ENCODE measurements around the gene CCDC97. TPM values are rescaled to one million over a fixed set of nuclear protein-coding genes. Genes with fewer than 3 reads are reported as not detected.

The CCDC97 gene
- total RNA-seq, 2 experiments from 2014 or later = 15.0 to 36.6 TPM

DNA sequence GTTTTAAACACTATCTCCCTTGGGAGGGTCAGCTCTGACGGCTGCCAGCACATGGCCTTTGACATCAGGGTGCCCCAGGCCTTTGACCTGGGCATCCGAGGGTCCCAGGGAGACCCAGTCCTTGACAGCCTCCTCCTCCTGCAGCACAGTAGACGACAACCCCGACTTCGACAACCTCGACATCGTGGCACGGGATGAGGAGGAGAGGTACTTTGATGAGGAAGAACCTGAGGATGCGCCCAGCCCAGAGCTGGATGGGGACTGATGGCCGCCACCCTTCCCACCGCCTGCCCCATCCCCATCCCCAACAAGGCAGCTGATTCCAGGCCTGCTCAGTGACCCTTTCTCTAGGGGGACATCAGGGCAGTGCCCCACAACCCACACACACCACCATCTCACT is 12.5 kb downstream of the CCDC97 start:
- H3K4me3 ChIP-seq (ENCODE audit: low read depth, low read length, poor library complexity, severe bottlenecking) = no peak overlapping the region
- no peak overlapping the region for H3K27ac ChIP-seq (ENCODE audit: low read depth, low read length, poor library complexity, severe bottlenecking)
- DNase-seq (ENCODE audit: low spot score) = no peak
- no peak for TF ChIP-seq EZH2phosphoT487 (IDR thresholded peaks at IDR 0.05; ENCODE audit: borderline replicate concordance, low read depth, low read length)
- TF ChIP-seq, protein P1, sequence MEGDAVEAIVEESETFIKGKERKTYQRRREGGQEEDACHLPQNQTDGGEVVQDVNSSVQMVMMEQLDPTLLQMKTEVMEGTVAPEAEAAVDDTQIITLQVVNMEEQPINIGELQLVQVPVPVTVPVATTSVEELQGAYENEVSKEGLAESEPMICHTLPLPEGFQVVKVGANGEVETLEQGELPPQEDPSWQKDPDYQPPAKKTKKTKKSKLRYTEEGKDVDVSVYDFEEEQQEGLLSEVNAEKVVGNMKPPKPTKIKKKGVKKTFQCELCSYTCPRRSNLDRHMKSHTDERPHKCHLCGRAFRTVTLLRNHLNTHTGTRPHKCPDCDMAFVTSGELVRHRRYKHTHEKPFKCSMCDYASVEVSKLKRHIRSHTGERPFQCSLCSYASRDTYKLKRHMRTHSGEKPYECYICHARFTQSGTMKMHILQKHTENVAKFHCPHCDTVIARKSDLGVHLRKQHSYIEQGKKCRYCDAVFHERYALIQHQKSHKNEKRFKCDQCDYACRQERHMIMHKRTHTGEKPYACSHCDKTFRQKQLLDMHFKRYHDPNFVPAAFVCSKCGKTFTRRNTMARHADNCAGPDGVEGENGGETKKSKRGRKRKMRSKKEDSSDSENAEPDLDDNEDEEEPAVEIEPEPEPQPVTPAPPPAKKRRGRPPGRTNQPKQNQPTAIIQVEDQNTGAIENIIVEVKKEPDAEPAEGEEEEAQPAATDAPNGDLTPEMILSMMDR (conservative IDR thresholded peaks at IDR 0.05; ENCODE audit: low read length) = no peak
- intact Hi-C loops (cut with micrococcal nuclease; ENCODE audit: unreplicated experiment) = no loop called here
- no peaks in the 10 kb centered on the region for H3K9me3 ChIP-seq (ENCODE audit: low read length)
- no peaks in the 10 kb centered on the region for H3K79me2 ChIP-seq (ENCODE audit: insufficient read depth, low read depth, low read length)
- POLR2A ChIA-PET = interaction anchor here (0.6 kb wide), 1 partner anchor 225 kb away, joined by 3 read pairs; no protein-coding TSS in a partner anchor
- peaks cover 64% of the 10 kb centered on the region for H3K36me3 ChIP-seq (ENCODE audit: insufficient read depth, low read length)
- no peaks in the 10 kb centered on the region; the same call in 1 of the 2 replicates for H4K20me1 ChIP-seq (ENCODE audit: insufficient read depth, low read length)
- H3K9me2 ChIP-seq (ENCODE audit: insufficient read depth, low read length) = no peaks in the 10 kb centered on the region
- peaks cover 33% of the 10 kb centered on the region for H3K4me1 ChIP-seq (ENCODE audit: insufficient read depth, low read length, poor library complexity, severe bottlenecking)
- H2AFZ ChIP-seq (ENCODE audit: low read length) = no peak overlapping the region
- BruUV-seq (replicated peaks) = no TSS peak
- no peak overlapping the region for H3K4me2 ChIP-seq (ENCODE audit: low read length)
- CTCF ChIA-PET (ENCODE audit: unreplicated experiment) = no interaction called here

DNA sequence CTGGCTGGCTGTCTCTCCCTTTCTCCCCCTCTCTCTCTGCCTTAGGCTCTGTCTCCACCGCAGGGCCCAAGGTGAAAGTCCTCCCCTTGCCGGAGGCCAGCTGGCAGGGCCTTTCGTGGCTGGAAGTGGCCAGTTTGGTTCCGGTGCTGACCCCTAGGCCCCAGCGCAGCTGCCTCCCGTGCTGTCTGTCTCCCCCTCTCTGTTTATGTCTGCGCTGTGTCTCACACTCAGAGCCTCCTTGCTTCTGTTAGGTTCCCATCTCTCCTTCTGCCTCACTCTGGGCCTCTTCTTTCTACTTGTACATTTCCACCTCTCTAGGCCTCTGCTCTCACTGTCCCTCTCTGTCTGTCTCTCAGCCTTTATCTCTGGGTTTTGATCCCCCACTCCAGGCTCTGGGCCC is 13.1 kb downstream of the CCDC97 start:
- Histone ChIP-seq H4K20me1 (ENCODE audit: insufficient read depth, low read length) (no peaks in the 10 kb centered on the region; the same call in 1 of the 2 replicates), H3K27ac (ENCODE audit: low read depth, low read length, poor library complexity, severe bottlenecking) (no peak overlapping the region), H3K79me2 (ENCODE audit: insufficient read depth, low read depth, low read length) (no peaks in the 10 kb centered on the region), H3K4me3 (ENCODE audit: low read depth, low read length, poor library complexity, severe bottlenecking) (no peak overlapping the region), H3K4me2 (ENCODE audit: low read length) (no peak overlapping the region), H3K9me3 (ENCODE audit: low read length) (no peaks in the 10 kb centered on the region), H3K9me2 (ENCODE audit: insufficient read depth, low read length) (no peaks in the 10 kb centered on the region), H3K36me3 (ENCODE audit: insufficient read depth, low read length) (peaks cover 61% of the 10 kb centered on the region), H3K4me1 (ENCODE audit: insufficient read depth, low read length, poor library complexity, severe bottlenecking) (peaks cover 38% of the 10 kb centered on the region), H2AFZ (ENCODE audit: low read length) (no peak overlapping the region)
- no peak for DNase-seq (ENCODE audit: low spot score)
- POLR2A ChIA-PET = interaction anchor here (0.6 kb wide), 1 partner anchor 225 kb away, joined by 3 read pairs; no protein-coding TSS in a partner anchor
- CTCF ChIA-PET (ENCODE audit: unreplicated experiment) = no interaction called here
- TF ChIP-seq, protein P1 (conservative IDR thresholded peaks at IDR 0.05; ENCODE audit: low read length) = no peak
- TF ChIP-seq EZH2phosphoT487 (IDR thresholded peaks at IDR 0.05; ENCODE audit: borderline replicate concordance, low read depth, low read length) = no peak
- no TSS peak for BruUV-seq (replicated peaks)
- intact Hi-C loops (cut with micrococcal nuclease; ENCODE audit: unreplicated experiment) = no loop called here

DNA sequence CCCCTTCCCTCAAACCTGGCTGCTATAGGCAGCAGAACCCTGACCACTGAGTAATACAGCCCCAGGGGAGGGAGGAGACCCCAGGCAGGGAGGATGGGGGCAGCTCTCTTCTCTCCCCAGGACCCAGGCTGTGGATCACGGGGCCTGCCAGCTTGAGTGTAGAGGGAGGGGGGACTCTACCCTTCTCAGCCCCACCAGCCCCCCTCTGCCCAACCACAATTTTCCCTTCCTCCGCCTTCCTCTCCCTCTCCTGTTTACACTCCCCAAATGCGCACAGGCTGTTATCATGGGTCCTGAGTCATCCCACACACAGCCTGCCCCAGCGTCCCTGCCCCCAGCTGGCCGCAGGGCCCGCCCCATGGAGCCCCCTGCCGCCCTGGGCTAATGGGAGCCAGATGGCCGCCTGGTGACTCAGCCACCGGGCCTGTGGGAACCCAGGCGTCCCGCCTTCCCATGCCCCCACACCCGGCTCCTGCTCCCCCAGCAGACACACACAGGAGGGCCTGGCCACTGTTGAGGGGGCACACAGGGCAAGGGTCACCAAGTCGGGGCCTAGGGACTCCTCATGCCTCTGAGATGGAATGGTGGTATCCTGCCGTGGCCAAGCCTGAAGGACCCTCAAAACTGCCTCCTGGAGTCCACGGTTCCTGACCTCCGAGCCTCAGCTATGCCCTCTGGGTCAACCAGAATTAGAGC is 13.6 kb downstream of the CCDC97 start:
- no peaks in the 10 kb centered on the region for H3K79me2 ChIP-seq (ENCODE audit: insufficient read depth, low read depth, low read length)
- DNase-seq (ENCODE audit: low spot score) = no peak
- intact Hi-C loops (cut with micrococcal nuclease; ENCODE audit: unreplicated experiment) = no loop called here
- peaks cover 44% of the 10 kb centered on the region for H3K4me1 ChIP-seq (ENCODE audit: insufficient read depth, low read length, poor library complexity, severe bottlenecking)
- CTCF ChIA-PET (ENCODE audit: unreplicated experiment) = no interaction called here
- H3K27ac ChIP-seq (ENCODE audit: low read depth, low read length, poor library complexity, severe bottlenecking) = peak overlapping the region; percentile 79
- no TSS peak for BruUV-seq (replicated peaks)
- H2AFZ ChIP-seq (ENCODE audit: low read length) = no peak overlapping the region
- H3K9me2 ChIP-seq (ENCODE audit: insufficient read depth, low read length) = no peaks in the 10 kb centered on the region
- no peak for TF ChIP-seq EZH2phosphoT487 (IDR thresholded peaks at IDR 0.05; ENCODE audit: borderline replicate concordance, low read depth, low read length)
- TF ChIP-seq, protein P1 (conservative IDR thresholded peaks at IDR 0.05; ENCODE audit: low read length) = no peak
- H3K36me3 ChIP-seq (ENCODE audit: insufficient read depth, low read length) = peaks cover 62% of the 10 kb centered on the region
- no peaks in the 10 kb centered on the region for H3K9me3 ChIP-seq (ENCODE audit: low read length)
- H3K4me3 ChIP-seq (ENCODE audit: low read depth, low read length, poor library complexity, severe bottlenecking) = no peak overlapping the region
- POLR2A ChIA-PET = interaction anchor here (0.5 to 0.6 kb wide), 2 partner anchors 24 to 27 kb away, joined by 3 read pairs; no protein-coding TSS in a partner anchor
- H3K4me2 ChIP-seq (ENCODE audit: low read length) = no peak overlapping the region
- no peaks in the 10 kb centered on the region; the same call in 1 of the 2 replicates for H4K20me1 ChIP-seq (ENCODE audit: insufficient read depth, low read length)
